ENCODE measurements around the gene MATK.

DNA sequence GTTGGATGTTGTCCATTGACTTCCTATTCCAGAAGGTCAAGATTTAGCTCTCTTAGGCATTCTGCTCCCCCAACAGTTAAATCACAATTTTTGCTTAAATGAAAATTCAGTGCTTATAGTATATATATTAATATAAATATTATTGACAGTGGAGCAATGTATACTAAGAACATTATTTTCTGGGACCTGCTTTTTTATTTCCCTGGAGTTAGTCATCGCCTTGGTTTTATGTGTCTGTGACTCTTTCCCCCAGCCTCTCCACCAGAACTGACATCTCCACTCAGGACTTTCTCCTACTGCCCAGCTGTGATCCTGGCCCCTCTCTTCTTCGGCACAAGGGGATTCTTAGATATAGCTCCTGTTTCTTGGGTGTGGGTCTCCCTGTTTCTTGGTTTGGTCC lies 10.2 kb upstream of the MATK start:
- no peak for TF ChIP-seq CTCF (conservative IDR thresholded peaks at IDR 0.05)
- TF ChIP-seq ZFX (IDR thresholded peaks at IDR 0.05), result no peak

Measured in C4-2B (cell line).